BE2C (cell line): ENCODE data around the gene JAKMIP3.

ENCODE experiments used
- DNase-seq: peaks from one replicate; pipeline ENCODE4 v3.0.0-alpha.2; 2020
- H3K27me3 ChIP-seq: fragments of 250-450 bp; sonication (Bioruptor Pico); 2 replicates; pipeline ENCODE4 v1.5.1; 2020; ENCODE audit warnings: mild to moderate bottlenecking
- H3K36me3 ChIP-seq: fragments of 250-450 bp; sonication (Bioruptor Pico); 2 replicates; pipeline ENCODE4 v1.5.1; 2020; ENCODE audit warnings: mild to moderate bottlenecking
- H3K4me1 ChIP-seq: fragments of 250-450 bp; sonication (Bioruptor Pico); 2 replicates; pipeline ENCODE4 v1.5.1; 2020
- H3K4me3 ChIP-seq: 2 replicates; pipeline ENCODE4 v1.5.1; 2011; ENCODE audit warnings: low read depth, low read length
- H3K9me3 ChIP-seq: fragments of 250-450 bp; sonication (Bioruptor Pico); 2 replicates; pipeline ENCODE4 v1.5.1; 2020
- CTCF ChIP-seq: IDR thresholded peaks from 2 replicates; pipeline ENCODE4 v1.5.1; 2012; ENCODE audit warnings: mild to moderate bottlenecking, low read depth, low read length

Gene JAKMIP3

GRCh38 chr10:132110111-132110521 lies 44.4 kb downstream of the JAKMIP3 start:
- no peak overlapping the region for H3K4me3 ChIP-seq
- no peaks in the 10 kb centered on the region for H3K4me1 ChIP-seq
- no peak for DNase-seq
- no peaks in the 10 kb centered on the region for H3K36me3 ChIP-seq
- no peak for TF ChIP-seq CTCF
- no peaks in the 10 kb centered on the region for H3K27me3 ChIP-seq
- no peaks in the 10 kb centered on the region for H3K9me3 ChIP-seq

- Histone ChIP-seq H3K4me1 (no peaks in the 10 kb centered on the region), H3K4me3 (no peak overlapping the region), H3K9me3 (no peaks in the 10 kb centered on the region), H3K36me3 (no peaks in the 10 kb centered on the region), H3K27me3 (no peaks in the 10 kb centered on the region)
- TF ChIP-seq CTCF = no peak
- no peak for DNase-seq
These were observed 45.0 kb downstream of the JAKMIP3 start for GRCh38 chr10:132110713-132111112.

- TF ChIP-seq CTCF = no peak
- Histone ChIP-seq H3K27me3 (no peaks in the 10 kb centered on the region), H3K4me3 (no peak overlapping the region), H3K4me1 (no peaks in the 10 kb centered on the region), H3K36me3 (no peaks in the 10 kb centered on the region), H3K9me3 (no peaks in the 10 kb centered on the region)
- no peak for DNase-seq
These were observed 45.5 kb downstream of the JAKMIP3 start for GRCh38 chr10:132111121-132111731.

- no peaks in the 10 kb centered on the region for H3K36me3 ChIP-seq
- no peak overlapping the region for H3K4me3 ChIP-seq
- H3K4me1 ChIP-seq = no peaks in the 10 kb centered on the region
- no peak for DNase-seq
- TF ChIP-seq CTCF = no peak
- no peaks in the 10 kb centered on the region for H3K27me3 ChIP-seq
- no peaks in the 10 kb centered on the region for H3K9me3 ChIP-seq
These were observed 46.2 kb downstream of the JAKMIP3 start for GRCh38 chr10:132111871-132112341.

GRCh38 chr10:132112611-132113010 lies 46.9 kb downstream of the JAKMIP3 start:
- no peaks in the 10 kb centered on the region for H3K4me1 ChIP-seq
- no peak for TF ChIP-seq CTCF
- DNase-seq = no peak

GRCh38 chr10:132113206-132113605 lies 47.5 kb downstream of the JAKMIP3 start:
- TF ChIP-seq CTCF = no peak
- Histone ChIP-seq H3K4me3 (no peak overlapping the region), H3K9me3 (no peaks in the 10 kb centered on the region), H3K4me1 (no peaks in the 10 kb centered on the region), H3K36me3 (no peaks in the 10 kb centered on the region), H3K27me3 (no peaks in the 10 kb centered on the region)
- DNase-seq = no peak

More at GRCh38 chr10:132112611-132113010, 46.9 kb downstream of the JAKMIP3 start:
- no peaks in the 10 kb centered on the region for H3K9me3 ChIP-seq
- H3K36me3 ChIP-seq = no peaks in the 10 kb centered on the region
- no peak overlapping the region for H3K4me3 ChIP-seq
- no peaks in the 10 kb centered on the region for H3K27me3 ChIP-seq
